ENCODE data around the gene MLPH.

GRCh38 chr2:237593596-237594320 is 106.7 kb downstream of the MLPH start:
- TF ChIP-seq POLR2A (IDR thresholded peaks at IDR 0.05) (no peak), CTCF (IDR thresholded peaks at IDR 0.05) (no peak)

Measured in lower leg skin (tissue), 3 donors.